ENCODE measurements around the gene CDCA5. TPM values are rescaled to one million over a fixed set of nuclear protein-coding genes. Genes with fewer than 3 reads are reported as not detected.
A peak's percentile ranks its signal among the peaks of the same experiment; 100 is the strongest.

CDCA5 gene
- total and polyA plus RNA-seq, 2 of the 4 experiments (the other 2 are of a cell fraction) = 9.1 to 14.0 TPM

DNA sequence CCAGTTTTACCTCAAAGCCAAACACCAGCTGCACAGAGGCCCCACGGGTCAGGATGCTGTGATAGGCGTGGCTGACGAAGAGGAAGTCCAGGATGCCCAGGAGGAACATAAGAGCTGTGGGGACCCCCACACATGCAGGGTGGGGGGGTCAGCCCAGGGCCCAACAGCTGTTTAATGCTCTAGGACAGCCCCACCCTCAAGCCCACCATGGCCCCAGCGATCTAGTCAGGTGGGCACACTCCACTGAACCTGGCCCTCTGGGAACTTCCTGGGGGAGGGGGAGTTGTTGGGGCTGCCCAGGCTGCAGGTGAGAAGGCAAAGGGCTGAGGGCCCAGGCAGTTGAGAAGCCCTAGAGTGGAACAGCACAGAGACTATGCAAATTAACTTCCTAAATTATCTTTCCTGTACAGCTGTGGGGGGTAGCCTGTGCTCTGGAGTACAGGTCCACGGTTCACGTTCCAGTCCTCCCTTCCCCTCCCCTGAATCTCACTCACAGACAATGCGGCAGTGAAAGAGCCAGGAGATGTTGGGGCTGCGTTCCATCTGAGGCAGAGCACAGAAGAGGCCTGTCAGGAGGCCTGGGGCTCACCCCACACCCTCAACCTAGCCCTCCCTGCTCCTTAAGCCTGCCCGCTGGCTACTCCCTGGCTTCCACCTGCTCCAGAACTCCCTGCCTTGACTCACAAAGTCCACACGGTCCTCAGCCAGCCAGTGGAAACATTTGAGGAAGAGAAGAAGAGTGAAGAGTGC, 48.6 kb upstream of the CDCA5 start:
- CTCF ChIA-PET = interaction anchor here (0.5 kb wide), 1 partner anchor 253 kb away, joined by 3 read pairs; no protein-coding TSS in a partner anchor
- no peak overlapping the region for H3K27ac ChIP-seq (ENCODE audit: insufficient read depth, low read length)
- peaks cover 52% of the 10 kb centered on the region for H3K36me3 ChIP-seq (ENCODE audit: control insufficient read depth, insufficient read depth, low read length)

More for the DNA sequence above, 48.6 kb upstream of the CDCA5 start:
- Histone ChIP-seq H2BK5ac (ENCODE audit: low read depth, low read length, poor library complexity, severe bottlenecking) (no peak overlapping the region), H3K27me3 (ENCODE audit: control insufficient read depth, insufficient read depth, low read length) (no peaks in the 10 kb centered on the region), H4K20me1 (ENCODE audit: insufficient read depth, low read length) (peaks cover 28% of the 10 kb centered on the region), H3K4me3 (ENCODE audit: insufficient read depth, low read depth, low read length) (no peak overlapping the region), H4K8ac (ENCODE audit: low read depth in 2 of 2, low read length in 2 of 2) (no peak overlapping the region), H4K91ac (ENCODE audit: insufficient read depth, low read depth, low read length) (no peak overlapping the region), H3K9me3 (ENCODE audit: control insufficient read depth, insufficient read depth, low read length) (no peaks in the 10 kb centered on the region), H3K4me1 (ENCODE audit: control insufficient read depth, insufficient read depth, low read length) (peaks cover 6% of the 10 kb centered on the region; the same call in 1 of the 2 replicates), H3K18ac (ENCODE audit: low read depth, low read length) (no peak overlapping the region), H3K14ac (replicated peaks; ENCODE audit: low read depth, low read length) (no peak overlapping the region), H3K23ac (ENCODE audit: low read depth, low read length) (no peak overlapping the region), H3K4ac (ENCODE audit: low read depth, low read length) (no peak overlapping the region), H2BK120ac (ENCODE audit: low read depth, low read length) (no peak overlapping the region), H3K9me1 (ENCODE audit: insufficient read depth, low read length) (peaks cover 21% of the 10 kb centered on the region), H3K56ac (ENCODE audit: extremely low read depth, insufficient read depth, low read length) (no peak overlapping the region), H4K5ac (ENCODE audit: low read depth, low read length) (no peak overlapping the region), H2AK9ac (replicated peaks; ENCODE audit: low read depth, low read length, poor library complexity) (peak overlapping the region; percentile 77), H3K9ac (ENCODE audit: low read depth, low read length) (no peak overlapping the region), H2AFZ (replicated peaks; ENCODE audit: low read length, poor library complexity) (peak overlapping the region; percentile 26), H3K79me1 (ENCODE audit: low read depth in 1 of 2, low read length in 2 of 2) (peaks cover 24 to 48% of the 10 kb centered on the region in 2 experiments), H2AK5ac (ENCODE audit: low read depth, low read length) (no peak overlapping the region), H3K4me2 (ENCODE audit: low read depth, low read length) (no peak overlapping the region), H2BK15ac (ENCODE audit: low read depth, low read length) (no peak overlapping the region), H2BK20ac (ENCODE audit: low read depth, low read length) (no peak overlapping the region)
- WGBS, 2 experiments (ENCODE audit: extremely low coverage in 2 of 2, insufficient read length in 1 of 2) = no CpG with 5 or more reads among the region's 10 CpGs
- POLR2A ChIA-PET (ENCODE audit: unreplicated experiment) = interaction anchor here (1.0 kb wide), 1 partner anchor 11 kb away, joined by 3 read pairs; the partner anchor contains the start of genes FAU and MRPL49
- intact Hi-C loops (cut with micrococcal nuclease) (no loop called here), dilution Hi-C loops (cut with HindIII; ENCODE audit: low sequenced_read_pairs, unreplicated experiment) (no loop called here), in situ Hi-C loops (cut with MboI; ENCODE audit: low sequenced_read_pairs) (no loop called here)
- DNase-seq (no peak), ATAC-seq (ENCODE audit: low read depth) (no peak)
- TF ChIP-seq MAZ (IDR thresholded peaks at IDR 0.05; ENCODE audit: borderline replicate concordance, low read depth, low read length) (no peak), FOS (IDR thresholded peaks at IDR 0.05; ENCODE audit: low read depth, low read length) (no peak), RCOR1 (IDR thresholded peaks at IDR 0.05; ENCODE audit: insufficient replicate concordance, low read length) (no peak), MXI1 (IDR thresholded peaks at IDR 0.05; ENCODE audit: borderline replicate concordance, low read depth, low read length) (no peak), MAFK (IDR thresholded peaks at IDR 0.05; ENCODE audit: low read depth, low read length) (no peak), BHLHE40 (IDR thresholded peaks at IDR 0.05; ENCODE audit: low read depth, low read length) (no peak), RFX5 (IDR thresholded peaks at IDR 0.05; ENCODE audit: low read depth, low read length) (no peak), POLR2A (IDR thresholded peaks at IDR 0.05; ENCODE audit: low read depth, low read length) (no peak), SMC3 (IDR thresholded peaks at IDR 0.05; ENCODE audit: low read depth, low read length) (no peak), CHD1 (IDR thresholded peaks at IDR 0.05; ENCODE audit: low read depth, low read length) (no peak), CEBPB (IDR thresholded peaks at IDR 0.05; ENCODE audit: low read depth, low read length) (no peak), RAD21 (IDR thresholded peaks at IDR 0.05; ENCODE audit: low read length) (no peak)
- TF ChIP-seq, protein P1, sequence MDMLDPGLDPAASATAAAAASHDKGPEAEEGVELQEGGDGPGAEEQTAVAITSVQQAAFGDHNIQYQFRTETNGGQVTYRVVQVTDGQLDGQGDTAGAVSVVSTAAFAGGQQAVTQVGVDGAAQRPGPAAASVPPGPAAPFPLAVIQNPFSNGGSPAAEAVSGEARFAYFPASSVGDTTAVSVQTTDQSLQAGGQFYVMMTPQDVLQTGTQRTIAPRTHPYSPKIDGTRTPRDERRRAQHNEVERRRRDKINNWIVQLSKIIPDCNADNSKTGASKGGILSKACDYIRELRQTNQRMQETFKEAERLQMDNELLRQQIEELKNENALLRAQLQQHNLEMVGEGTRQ (IDR thresholded peaks at IDR 0.05; ENCODE audit: low read depth, low read length) = no peak
- TF ChIP-seq, protein P2, sequence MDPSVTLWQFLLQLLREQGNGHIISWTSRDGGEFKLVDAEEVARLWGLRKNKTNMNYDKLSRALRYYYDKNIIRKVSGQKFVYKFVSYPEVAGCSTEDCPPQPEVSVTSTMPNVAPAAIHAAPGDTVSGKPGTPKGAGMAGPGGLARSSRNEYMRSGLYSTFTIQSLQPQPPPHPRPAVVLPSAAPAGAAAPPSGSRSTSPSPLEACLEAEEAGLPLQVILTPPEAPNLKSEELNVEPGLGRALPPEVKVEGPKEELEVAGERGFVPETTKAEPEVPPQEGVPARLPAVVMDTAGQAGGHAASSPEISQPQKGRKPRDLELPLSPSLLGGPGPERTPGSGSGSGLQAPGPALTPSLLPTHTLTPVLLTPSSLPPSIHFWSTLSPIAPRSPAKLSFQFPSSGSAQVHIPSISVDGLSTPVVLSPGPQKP (IDR thresholded peaks at IDR 0.05; ENCODE audit: borderline replicate concordance, low read depth, low read length) = no peak
- BruUV-seq (replicated peaks) = no TSS peak
